Omental fat pad (tissue), 4 donors: ENCODE data around the gene NPAT. TPM values are rescaled to one million over a fixed set of nuclear protein-coding genes. Genes with fewer than 3 reads are reported as not detected.
A peak's percentile ranks its signal among the peaks of the same experiment; 100 is the strongest.
"Not testable (repeated sequence)": the region's sequence is repeated elsewhere in the genome, so short reads cannot be mapped to it uniquely, and the experiment has no call there.

Experiments
- ATAC-seq: fragments of 150-250 bp; one replicate; pipeline ENCODE4 v1.9.1; 2016; ENCODE audit warnings: mild to moderate bottlenecking, moderate library complexity; ENCODE audit not compliant: low FRiP score
- DNase-seq: peaks from one replicate; pipeline ENCODE4 v3.0.0-alpha.2; 2019; ENCODE audit warnings: low spot score
- CTCF ChIP-seq, 3 donors: fragments of 450-650 bp; IDR thresholded peaks; one replicate each; pipeline ENCODE4 v1.5.1; 2016 to 2017; ENCODE audit warnings: antibody characterized with exemption in 3 of 3, mild to moderate bottlenecking in 3 of 3, moderate library complexity in 2 of 3
- total RNA-seq, 4 donors: library from RNA; depleted of rRNA; stranded (reverse); fragments of >200 nt; gene quantifications; one replicate each; pipeline ENCODE4 v1.1.0, GENCODE V29; 2016

NPAT gene
- total RNA-seq, 4 donors from 2014 or later = 10.6 to 20.8 (median 11.0) TPM

DNA sequence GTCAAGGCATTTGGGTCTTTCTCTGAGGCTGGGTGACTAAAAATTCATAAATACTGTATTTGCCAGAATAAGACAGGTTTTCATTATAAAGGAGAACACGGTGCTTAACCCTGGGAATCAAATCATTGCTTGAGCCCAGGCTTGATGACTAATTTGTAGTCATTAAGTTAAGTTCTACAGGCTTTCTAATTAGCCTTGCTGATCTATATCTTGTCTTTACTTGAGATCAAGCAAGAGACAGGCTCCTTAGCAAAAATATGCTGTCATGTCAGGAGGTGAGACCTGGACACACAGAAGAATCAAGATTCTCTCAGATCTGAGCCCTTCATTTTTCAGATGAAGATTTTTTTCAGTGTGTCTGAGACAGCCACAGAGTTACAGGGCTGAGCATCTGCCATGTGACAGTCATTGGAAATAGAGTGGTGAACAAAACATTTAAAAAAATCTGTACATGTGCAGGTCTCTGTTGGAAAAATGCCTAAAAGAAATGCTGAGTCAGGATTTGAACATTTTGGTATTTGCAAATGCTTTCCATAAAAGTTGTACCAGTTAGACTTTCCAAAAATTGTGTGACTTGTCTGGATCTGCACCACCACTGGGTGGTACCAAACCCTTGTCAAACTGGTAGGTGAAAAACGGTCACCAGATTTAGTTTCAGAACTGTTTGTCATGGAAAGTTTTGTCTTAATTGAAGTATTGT is 86.4 kb downstream of the NPAT start:
- TF ChIP-seq CTCF (IDR thresholded peaks at IDR 0.05) = no peak
- ATAC-seq (no peak), DNase-seq (no peak)

- not testable (repeated sequence) for ATAC-seq, DNase-seq
Measured at GRCh38 chr11:108132993-108133538, 89.4 kb downstream of the NPAT start.

- TF ChIP-seq CTCF (IDR thresholded peaks at IDR 0.05) = no peak
- ATAC-seq (no peak), DNase-seq (no peak)
Measured at GRCh38 chr11:108131993-108132392, 90.4 kb downstream of the NPAT start.

GRCh38 chr11:108128772-108129171 is 93.7 kb downstream of the NPAT start:
- no peak for DNase-seq
- no peak for ATAC-seq

DNA sequence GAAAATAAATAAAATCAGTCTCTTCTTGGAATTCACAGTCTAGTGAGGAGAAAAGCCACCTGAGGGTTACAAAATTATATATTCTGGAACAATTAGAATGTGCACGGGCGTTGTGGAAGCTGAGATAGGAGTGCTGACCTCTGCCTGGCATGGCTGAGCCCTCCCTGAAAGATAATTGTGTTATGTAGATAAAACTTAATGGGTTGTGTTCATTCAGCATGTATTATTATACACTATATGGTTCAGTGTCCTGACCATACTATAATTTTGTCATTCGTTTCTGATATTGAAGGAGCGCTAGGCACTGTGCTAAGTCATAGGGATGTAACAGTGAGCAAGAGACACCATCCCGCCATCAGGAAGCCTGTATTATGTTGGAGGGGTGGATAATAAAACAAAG is 97.3 kb downstream of the NPAT start:
- DNase-seq (no peak), ATAC-seq (no peak)
- no peak for TF ChIP-seq CTCF (IDR thresholded peaks at IDR 0.05)

More at GRCh38 chr11:108128772-108129171, 93.7 kb downstream of the NPAT start:
- no peak for TF ChIP-seq CTCF (IDR thresholded peaks at IDR 0.05)

DNA sequence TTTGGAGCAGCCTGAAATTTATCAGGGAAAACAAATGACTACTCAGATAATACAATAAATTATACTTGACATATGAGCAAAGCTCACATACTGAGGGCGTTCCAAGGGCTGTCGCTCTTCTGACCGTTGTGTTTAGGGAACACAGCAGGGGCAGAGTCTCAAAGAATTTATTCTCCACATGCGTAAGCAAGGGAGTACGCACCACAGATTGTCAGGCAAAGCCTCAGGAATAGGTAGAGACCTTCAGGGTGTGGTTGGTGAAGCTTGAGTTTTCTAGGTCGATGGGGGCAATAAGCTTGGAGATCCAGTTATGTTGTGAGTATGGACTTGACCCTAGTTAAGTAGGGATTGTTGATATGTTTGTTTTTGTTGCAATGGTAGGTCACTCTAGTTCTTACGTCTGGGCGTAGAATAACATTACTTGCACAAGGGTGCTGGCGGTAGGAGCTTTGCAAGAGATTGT is 100.2 kb downstream of the NPAT start:
- no peak for TF ChIP-seq CTCF (IDR thresholded peaks at IDR 0.05)
- ATAC-seq = peak; percentile 9
- DNase-seq = no peak

DNA sequence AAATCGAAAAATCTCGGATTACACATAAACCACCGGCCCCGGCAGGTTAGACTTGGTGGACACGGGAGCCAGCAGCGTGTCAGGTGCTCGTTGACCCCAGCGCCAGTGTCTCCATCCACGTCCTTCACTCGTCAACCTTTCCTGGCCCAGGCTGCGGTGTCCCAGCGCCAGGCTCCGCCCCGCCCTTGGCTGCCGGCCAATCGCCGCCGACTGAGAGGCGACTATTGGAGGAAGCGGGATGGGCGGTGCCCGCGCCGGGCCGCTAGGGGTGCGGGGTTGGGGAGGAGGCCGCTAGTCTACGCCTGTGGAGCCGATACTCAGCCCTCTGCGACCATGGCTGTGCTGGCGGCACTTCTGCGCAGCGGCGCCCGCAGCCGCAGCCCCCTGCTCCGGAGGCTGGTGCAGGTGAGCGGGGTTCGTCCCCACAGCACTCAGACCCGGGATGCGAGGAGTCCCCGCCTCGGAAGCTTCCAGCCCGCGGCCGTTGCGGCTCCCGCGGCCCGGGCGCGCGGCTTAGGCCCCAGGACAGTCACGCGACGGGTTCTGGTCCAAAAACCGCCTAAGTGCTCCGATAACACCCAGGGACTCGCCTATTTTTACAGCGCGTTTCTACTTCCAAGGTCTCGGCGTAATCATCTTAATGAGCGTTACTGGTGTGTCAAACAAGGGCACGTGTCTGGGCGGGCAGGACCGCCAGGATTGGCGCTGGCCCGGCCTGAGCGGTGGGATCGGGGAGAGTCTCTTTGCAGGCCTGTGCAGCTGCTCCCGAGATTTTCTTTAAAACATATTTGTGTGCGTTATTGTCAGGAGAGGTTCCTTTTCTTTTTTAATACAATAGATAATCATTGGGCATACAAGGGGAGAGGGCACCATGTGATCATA is 100.9 kb downstream of the NPAT start, which contains the start of gene ACAT1:
TSS of gene ACAT1 (plus strand) at position 294 of the 882 bp plus-strand sequence. CDS start at position 334, 40 bp downstream.
- ATAC-seq = peak; percentile 95
- DNase-seq = peak; percentile 98
- peak in 1 of 3 donors; percentile 30 for TF ChIP-seq CTCF (IDR thresholded peaks at IDR 0.05)

DNA sequence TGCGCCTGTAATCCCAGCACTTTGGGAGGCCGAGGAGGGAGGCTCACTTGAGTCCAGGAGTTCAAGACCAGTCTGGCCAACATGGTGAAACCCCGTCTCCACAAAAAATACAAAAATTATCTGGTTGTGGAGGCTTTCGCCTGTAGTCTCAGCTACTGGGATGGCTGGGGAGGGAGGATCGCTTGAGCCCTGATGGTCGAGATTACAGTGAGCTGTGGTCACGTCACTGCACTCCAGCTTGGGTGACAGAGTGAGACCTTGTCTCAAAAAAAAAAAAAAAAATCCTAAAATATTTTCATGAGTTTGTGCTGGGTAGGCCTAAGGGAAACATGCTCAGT is 101.5 kb downstream of the NPAT start:
- not testable (repeated sequence) for DNase-seq, ATAC-seq
